K562 (cell line): ENCODE data around the gene PALM3. TPM values are rescaled to one million over a fixed set of nuclear protein-coding genes. Genes with fewer than 3 reads are reported as not detected.

ENCODE experiments used
- BMI1 ChIP-seq: fragments of 150-350 bp; IDR thresholded peaks from 2 replicates; pipeline ENCODE4 v1.6.1; 2014; ENCODE audit warnings: low read length
- PCBP1 ChIP-seq: fragments of 200-400 bp; formaldehyde crosslinking; IDR thresholded peaks from 2 replicates; pipeline ENCODE4 v1.6.1; 2018; ENCODE audit warnings: mild to moderate bottlenecking, low read depth, low read length; ENCODE audit not compliant: poor library complexity, severe bottlenecking
- PHF20 ChIP-seq: fragments of 450-650 bp; IDR thresholded peaks from 2 replicates; pipeline ENCODE4 v1.6.1; 2018; ENCODE audit not compliant: partially characterized antibody
- SMAD2 ChIP-seq: fragments of 150-350 bp; IDR thresholded peaks from 2 replicates; pipeline ENCODE4 v1.6.1; 2014; ENCODE audit warnings: low read depth, mild to moderate bottlenecking, low read length
- SRSF9 ChIP-seq: fragments of 200-400 bp; formaldehyde crosslinking; IDR thresholded peaks from 2 replicates; pipeline ENCODE4 v1.6.1; 2017; ENCODE audit warnings: low read depth, low read length, borderline replicate concordance
- TCFL5 ChIP-seq: fragments of 250-450 bp; sonication (Bioruptor Pico); conservative IDR thresholded peaks from 2 replicates; pipeline ENCODE4 v1.6.1; 2021; ENCODE audit warnings: mild to moderate bottlenecking, moderate library complexity, matching md5 sums
- ZNF263 ChIP-seq: sonication (generic); formaldehyde crosslinking; IDR thresholded peaks from 2 replicates; pipeline ENCODE4 v1.8.0; 2022; ENCODE audit warnings: mild to moderate bottlenecking, missing genetic modification reagents, borderline replicate concordance
- ZNF57 ChIP-seq: fragments of 450-650 bp; formaldehyde crosslinking; IDR thresholded peaks from 2 replicates; pipeline ENCODE4 v1.4.0; 2020; ENCODE audit warnings: mild to moderate bottlenecking, moderate library complexity
- polyA plus RNA-seq, 8 experiments: library from polyadenylated mRNA; depleted of rRNA in 4 of 8; stranded (reverse) in 5 of 8; unstranded in 3 of 8; fragments of >200 nt; fragmentation: Nextera tagmentation in 2 of 8; fragmentation: Illumina TruSeq in 1 of 8; extraction: Ambion mirVana in 2 of 8; extraction: Trizol in 1 of 8; gene quantifications; 2 replicates each; pipeline versions ENCODE4 v1.2.1 to v1.2.3, GENCODE V29; 2011 to 2014; ENCODE audit warnings: inconsistent platforms in 1 of 8, missing spikeins in 1 of 8
- total RNA-seq, 7 experiments: library from RNA; depleted of rRNA in 6 of 7; stranded (reverse); fragments of >200 nt in 6 of 7; fragmentation: Illumina TruSeq in 2 of 7; extraction: Trizol in 2 of 7; gene quantifications; 2 replicates each; pipeline versions ENCODE4 v1.2.1 to v1.2.3, GENCODE V29; 2011 to 2021; ENCODE audit warnings: low replicate concordance in 1 of 7
- TF ChIP-seq, protein P1 (sequence below): fragments of 250-450 bp; sonication (Bioruptor Pico); IDR thresholded peaks from 2 replicates; pipeline ENCODE4 v1.4.0; 2020; ENCODE audit warnings: mild to moderate bottlenecking, moderate library complexity, borderline replicate concordance
- TF ChIP-seq, protein P2 (sequence below): IDR thresholded peaks from 2 replicates; pipeline ENCODE4 v1.6.1; 2014; ENCODE audit warnings: antibody characterized with exemption
- TF ChIP-seq, protein P3 (sequence below): fragments of 450-650 bp; IDR thresholded peaks from one replicate; pipeline ENCODE4 v1.6.1; 2018; ENCODE audit warnings: mild to moderate bottlenecking, moderate library complexity; ENCODE audit not compliant: partially characterized antibody

PALM3 gene
- total and polyA plus RNA-seq, 9 of the 15 experiments (the other 6 are each of a cell fraction or from before 2014, with no cell fraction given) = 0.07 to 9.3 (median 3.3) TPM

DNA sequence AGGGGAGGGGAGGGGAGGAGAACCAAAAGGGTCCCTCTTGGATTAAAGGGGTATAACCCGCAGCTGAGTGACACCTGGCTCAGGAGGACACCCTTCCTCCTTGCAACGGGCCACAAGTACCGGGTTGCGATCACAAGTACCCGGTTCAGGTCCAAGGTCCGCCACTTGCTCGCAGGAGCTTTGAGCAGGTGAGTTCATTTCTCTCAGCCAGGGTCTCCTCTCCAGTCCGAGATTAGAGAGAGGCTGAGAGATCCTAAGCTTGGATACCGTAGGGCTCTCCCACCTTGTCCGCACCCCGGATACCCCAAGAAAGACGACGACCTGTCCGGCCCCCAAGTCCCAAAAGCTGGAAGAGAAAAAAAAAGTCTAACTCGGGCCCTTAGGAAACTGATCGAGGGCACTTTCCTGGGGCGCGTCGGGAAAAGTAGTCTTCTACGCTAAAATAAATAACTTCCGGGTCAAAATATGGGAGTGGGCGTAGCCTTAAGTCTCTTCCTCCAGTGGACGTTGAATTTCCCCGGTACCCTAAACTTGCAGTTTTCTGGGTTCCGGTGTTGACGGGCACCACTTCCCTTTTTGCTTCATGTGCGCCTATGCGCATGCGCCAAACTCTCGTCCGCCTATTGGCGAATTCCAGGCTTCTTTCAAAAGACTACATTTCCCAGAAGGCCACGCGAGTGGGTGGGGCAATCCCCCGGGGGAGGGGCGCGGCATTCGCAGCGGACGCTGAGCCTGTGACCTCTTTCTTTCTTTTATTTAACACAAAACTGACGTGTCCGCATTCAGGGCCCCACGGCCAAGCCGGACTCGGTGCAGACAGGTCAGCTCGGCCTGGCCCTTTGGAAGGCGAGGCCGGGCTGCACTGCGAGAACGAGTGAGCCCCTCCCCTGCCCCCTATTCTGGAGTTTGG is 19.3 kb upstream of the PALM3 start (continued):
- TF ChIP-seq, protein P1, sequence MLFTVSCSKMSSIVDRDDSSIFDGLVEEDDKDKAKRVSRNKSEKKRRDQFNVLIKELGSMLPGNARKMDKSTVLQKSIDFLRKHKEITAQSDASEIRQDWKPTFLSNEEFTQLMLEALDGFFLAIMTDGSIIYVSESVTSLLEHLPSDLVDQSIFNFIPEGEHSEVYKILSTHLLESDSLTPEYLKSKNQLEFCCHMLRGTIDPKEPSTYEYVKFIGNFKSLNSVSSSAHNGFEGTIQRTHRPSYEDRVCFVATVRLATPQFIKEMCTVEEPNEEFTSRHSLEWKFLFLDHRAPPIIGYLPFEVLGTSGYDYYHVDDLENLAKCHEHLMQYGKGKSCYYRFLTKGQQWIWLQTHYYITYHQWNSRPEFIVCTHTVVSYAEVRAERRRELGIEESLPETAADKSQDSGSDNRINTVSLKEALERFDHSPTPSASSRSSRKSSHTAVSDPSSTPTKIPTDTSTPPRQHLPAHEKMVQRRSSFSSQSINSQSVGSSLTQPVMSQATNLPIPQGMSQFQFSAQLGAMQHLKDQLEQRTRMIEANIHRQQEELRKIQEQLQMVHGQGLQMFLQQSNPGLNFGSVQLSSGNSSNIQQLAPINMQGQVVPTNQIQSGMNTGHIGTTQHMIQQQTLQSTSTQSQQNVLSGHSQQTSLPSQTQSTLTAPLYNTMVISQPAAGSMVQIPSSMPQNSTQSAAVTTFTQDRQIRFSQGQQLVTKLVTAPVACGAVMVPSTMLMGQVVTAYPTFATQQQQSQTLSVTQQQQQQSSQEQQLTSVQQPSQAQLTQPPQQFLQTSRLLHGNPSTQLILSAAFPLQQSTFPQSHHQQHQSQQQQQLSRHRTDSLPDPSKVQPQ = no peak
- no peak for TF ChIP-seq BMI1
- TF ChIP-seq PCBP1 = no peak
- TF ChIP-seq TCFL5 (CRISPR knock-in tag) = no peak
- TF ChIP-seq, protein P2, sequence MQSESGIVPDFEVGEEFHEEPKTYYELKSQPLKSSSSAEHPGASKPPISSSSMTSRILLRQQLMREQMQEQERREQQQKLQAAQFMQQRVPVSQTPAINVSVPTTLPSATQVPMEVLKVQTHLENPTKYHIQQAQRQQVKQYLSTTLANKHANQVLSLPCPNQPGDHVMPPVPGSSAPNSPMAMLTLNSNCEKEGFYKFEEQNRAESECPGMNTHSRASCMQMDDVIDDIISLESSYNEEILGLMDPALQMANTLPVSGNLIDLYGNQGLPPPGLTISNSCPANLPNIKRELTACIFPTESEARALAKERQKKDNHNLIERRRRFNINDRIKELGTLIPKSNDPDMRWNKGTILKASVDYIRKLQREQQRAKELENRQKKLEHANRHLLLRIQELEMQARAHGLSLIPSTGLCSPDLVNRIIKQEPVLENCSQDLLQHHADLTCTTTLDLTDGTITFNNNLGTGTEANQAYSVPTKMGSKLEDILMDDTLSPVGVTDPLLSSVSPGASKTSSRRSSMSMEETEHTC = no peak
- TF ChIP-seq, protein P3, sequence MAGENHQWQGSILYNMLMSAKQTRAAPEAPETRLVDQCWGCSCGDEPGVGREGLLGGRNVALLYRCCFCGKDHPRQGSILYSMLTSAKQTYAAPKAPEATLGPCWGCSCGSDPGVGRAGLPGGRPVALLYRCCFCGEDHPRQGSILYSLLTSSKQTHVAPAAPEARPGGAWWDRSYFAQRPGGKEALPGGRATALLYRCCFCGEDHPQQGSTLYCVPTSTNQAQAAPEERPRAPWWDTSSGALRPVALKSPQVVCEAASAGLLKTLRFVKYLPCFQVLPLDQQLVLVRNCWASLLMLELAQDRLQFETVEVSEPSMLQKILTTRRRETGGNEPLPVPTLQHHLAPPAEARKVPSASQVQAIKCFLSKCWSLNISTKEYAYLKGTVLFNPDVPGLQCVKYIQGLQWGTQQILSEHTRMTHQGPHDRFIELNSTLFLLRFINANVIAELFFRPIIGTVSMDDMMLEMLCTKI = no peak
- TF ChIP-seq ZNF57 (CRISPR knock-in tag) = no peak
- peak; percentile 16 for TF ChIP-seq PHF20
- TF ChIP-seq ZNF263 (CRISPR knock-in tag) = peak; percentile 46; the same call in 1 of the 2 replicates
- no peak for TF ChIP-seq SMAD2
- TF ChIP-seq SRSF9 = no peak
